ENCODE results near the gene DNMT1.

DNMT1 gene

DNA sequence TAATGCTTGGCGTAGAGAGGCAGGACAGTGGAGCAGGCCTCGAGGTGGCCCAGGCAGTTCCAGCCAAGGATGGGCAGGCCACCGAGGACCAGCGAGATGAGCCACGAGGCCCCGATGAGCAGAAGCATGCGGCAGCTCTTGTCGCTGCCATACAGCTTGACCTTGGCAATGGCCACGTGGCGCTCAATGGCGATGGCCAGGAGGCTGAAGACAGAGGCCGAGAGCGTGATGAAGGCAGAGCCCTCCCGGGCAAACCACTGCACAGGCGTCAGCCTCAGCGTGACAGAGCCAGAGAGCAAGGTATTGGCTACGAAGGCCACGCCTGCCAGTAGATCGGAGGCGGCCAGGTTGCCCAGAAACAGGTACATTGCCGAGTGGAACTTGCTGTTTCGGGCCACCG, 29.6 kb upstream of the DNMT1 start:
- H3K79me2 ChIP-seq (ENCODE audit: low read length) = peaks cover 69% of the 10 kb centered on the region

GRCh38 chr19:10223488-10224213, 28.9 kb upstream of the DNMT1 start:
- Histone ChIP-seq H3K9ac (ENCODE audit: low read length) (no peak overlapping the region), H3K4me1 (ENCODE audit: low read length) (peaks cover 54% of the 10 kb centered on the region), H3F3A (ENCODE audit: insufficient read depth, low read length) (peaks cover 42% of the 10 kb centered on the region), H3K36me3 (replicated peaks; ENCODE audit: insufficient read depth, low read length) (no peaks in the 10 kb centered on the region), H4K20me1 (ENCODE audit: insufficient read depth, low read length) (no peaks in the 10 kb centered on the region), H3K4me2 (ENCODE audit: low read depth, low read length) (no peak overlapping the region; the same call in 1 of the 2 replicates), H3K9me3 (replicated peaks; ENCODE audit: insufficient read depth, low read length) (no peaks in the 10 kb centered on the region), H3K79me2 (ENCODE audit: low read length) (peaks cover 66% of the 10 kb centered on the region), H3K27ac (ENCODE audit: low read length) (peak overlapping the region; percentile 96; the same call in 1 of the 2 replicates), H3K9me2 (replicated peaks; ENCODE audit: insufficient read depth, low read length) (no peaks in the 10 kb centered on the region), H3K4me3 (ENCODE audit: low read length) (no peak overlapping the region), H3K27me3 (replicated peaks; ENCODE audit: insufficient read depth, low read length) (no peaks in the 10 kb centered on the region), H2AFZ (ENCODE audit: low read length) (no peak overlapping the region)
- no peak for DNase-seq
- TF ChIP-seq, protein P1, sequence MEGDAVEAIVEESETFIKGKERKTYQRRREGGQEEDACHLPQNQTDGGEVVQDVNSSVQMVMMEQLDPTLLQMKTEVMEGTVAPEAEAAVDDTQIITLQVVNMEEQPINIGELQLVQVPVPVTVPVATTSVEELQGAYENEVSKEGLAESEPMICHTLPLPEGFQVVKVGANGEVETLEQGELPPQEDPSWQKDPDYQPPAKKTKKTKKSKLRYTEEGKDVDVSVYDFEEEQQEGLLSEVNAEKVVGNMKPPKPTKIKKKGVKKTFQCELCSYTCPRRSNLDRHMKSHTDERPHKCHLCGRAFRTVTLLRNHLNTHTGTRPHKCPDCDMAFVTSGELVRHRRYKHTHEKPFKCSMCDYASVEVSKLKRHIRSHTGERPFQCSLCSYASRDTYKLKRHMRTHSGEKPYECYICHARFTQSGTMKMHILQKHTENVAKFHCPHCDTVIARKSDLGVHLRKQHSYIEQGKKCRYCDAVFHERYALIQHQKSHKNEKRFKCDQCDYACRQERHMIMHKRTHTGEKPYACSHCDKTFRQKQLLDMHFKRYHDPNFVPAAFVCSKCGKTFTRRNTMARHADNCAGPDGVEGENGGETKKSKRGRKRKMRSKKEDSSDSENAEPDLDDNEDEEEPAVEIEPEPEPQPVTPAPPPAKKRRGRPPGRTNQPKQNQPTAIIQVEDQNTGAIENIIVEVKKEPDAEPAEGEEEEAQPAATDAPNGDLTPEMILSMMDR (IDR thresholded peaks at IDR 0.05; ENCODE audit: low read length) = no peak

More for the DNA sequence above, 29.6 kb upstream of the DNMT1 start:
- no peak overlapping the region for H3K27ac ChIP-seq (ENCODE audit: low read length)
- no peaks in the 10 kb centered on the region for H3K36me3 ChIP-seq (replicated peaks; ENCODE audit: insufficient read depth, low read length)
- H3K9me2 ChIP-seq (replicated peaks; ENCODE audit: insufficient read depth, low read length) = no peaks in the 10 kb centered on the region
- no peaks in the 10 kb centered on the region for H3K9me3 ChIP-seq (replicated peaks; ENCODE audit: insufficient read depth, low read length)
- peaks cover 38% of the 10 kb centered on the region for H3F3A ChIP-seq (ENCODE audit: insufficient read depth, low read length)
- peaks cover 54% of the 10 kb centered on the region for H3K4me1 ChIP-seq (ENCODE audit: low read length)
- TF ChIP-seq EZH2phosphoT487 (IDR thresholded peaks at IDR 0.05; ENCODE audit: low read length) (no peak), EZH2 (optimal IDR thresholded peaks at IDR 0.05; ENCODE audit: low read depth, low read length) (no peak)
- TF ChIP-seq, protein P1 (IDR thresholded peaks at IDR 0.05; ENCODE audit: low read length) = no peak
- H3K4me3 ChIP-seq (ENCODE audit: low read length) = no peak overlapping the region
- H3K4me2 ChIP-seq (ENCODE audit: low read depth, low read length) = no peak overlapping the region
- H2AFZ ChIP-seq (ENCODE audit: low read length) = no peak overlapping the region
- no peaks in the 10 kb centered on the region for H4K20me1 ChIP-seq (ENCODE audit: insufficient read depth, low read length)
- H3K27me3 ChIP-seq (replicated peaks; ENCODE audit: insufficient read depth, low read length) = no peaks in the 10 kb centered on the region
- DNase-seq = no peak
- no peak overlapping the region for H3K9ac ChIP-seq (ENCODE audit: low read length)

DNA sequence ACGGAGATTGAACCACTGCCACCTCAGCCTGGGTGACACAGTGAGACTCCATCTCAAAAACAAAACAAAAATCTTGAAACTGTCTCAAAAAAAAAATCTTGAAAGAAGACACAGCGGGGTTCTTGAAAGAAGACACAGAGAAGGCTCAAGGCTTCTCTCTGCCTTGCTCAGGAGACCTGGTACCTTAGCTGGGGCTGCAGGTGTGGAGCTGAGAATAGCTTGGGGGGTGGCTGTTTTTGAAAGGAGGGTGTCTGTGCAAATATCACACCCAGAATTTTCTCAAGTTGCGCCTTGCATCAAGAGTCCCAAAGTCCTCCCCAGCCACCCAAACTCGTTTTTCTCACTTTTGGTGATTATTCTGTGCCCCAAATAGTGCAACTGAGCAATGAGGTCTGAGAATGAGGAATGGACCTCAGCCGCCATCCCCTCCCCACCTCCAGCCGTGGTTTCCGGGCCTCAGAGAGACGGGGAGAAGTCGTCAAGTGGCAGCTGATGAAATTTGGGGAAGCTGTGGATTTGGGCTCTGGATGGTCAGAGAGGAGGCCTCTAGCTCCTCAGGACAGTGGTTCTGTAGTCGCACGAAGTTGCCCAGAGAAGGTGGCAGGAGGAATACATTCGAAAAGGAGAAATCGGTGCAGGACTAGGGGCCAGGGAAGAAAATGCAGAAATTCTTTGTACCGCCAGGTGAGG, 27.6 kb upstream of the DNMT1 start:
- peak overlapping the region; percentile 96 for H3K27ac ChIP-seq (ENCODE audit: low read length)
- H3K79me2 ChIP-seq (ENCODE audit: low read length) = peaks cover 54% of the 10 kb centered on the region
- peaks cover 51% of the 10 kb centered on the region for H3K4me1 ChIP-seq (ENCODE audit: low read length)
- no peaks in the 10 kb centered on the region for H3K27me3 ChIP-seq (replicated peaks; ENCODE audit: insufficient read depth, low read length)
- TF ChIP-seq EZH2 (optimal IDR thresholded peaks at IDR 0.05; ENCODE audit: low read depth, low read length) (no peak), EZH2phosphoT487 (IDR thresholded peaks at IDR 0.05; ENCODE audit: low read length) (no peak)
- TF ChIP-seq, protein P1 (IDR thresholded peaks at IDR 0.05; ENCODE audit: low read length) = no peak
- H3K36me3 ChIP-seq (replicated peaks; ENCODE audit: insufficient read depth, low read length) = no peaks in the 10 kb centered on the region
- H3K9me2 ChIP-seq (replicated peaks; ENCODE audit: insufficient read depth, low read length) = no peaks in the 10 kb centered on the region
- H3K9me3 ChIP-seq (replicated peaks; ENCODE audit: insufficient read depth, low read length) = no peaks in the 10 kb centered on the region
- peak overlapping the region; percentile 44 for H3K9ac ChIP-seq (ENCODE audit: low read length)
- peak overlapping the region; percentile 38 for H3K4me2 ChIP-seq (ENCODE audit: low read depth, low read length)
- H3F3A ChIP-seq (ENCODE audit: insufficient read depth, low read length) = peaks cover 42% of the 10 kb centered on the region
- no peaks in the 10 kb centered on the region for H4K20me1 ChIP-seq (ENCODE audit: insufficient read depth, low read length)
- H3K4me3 ChIP-seq (ENCODE audit: low read length) = peak overlapping the region; percentile 24
- peak; percentile 86 for DNase-seq
- peak overlapping the region; percentile 46 for H2AFZ ChIP-seq (ENCODE audit: low read length)

Data from MM.1S (cell line).